PC-9 (cell line): ENCODE results near the gene GMDS. TPM values are rescaled to one million over a fixed set of nuclear protein-coding genes. Genes with fewer than 3 reads are reported as not detected.

Experiments
- BruUV-seq: library from RNA; stranded (reverse); fragments of 400-500 nt; replicated peaks from 2 replicates; lab custom pipeline; 2021; lab: Mats Ljungman, UMichigan
- CTCF ChIA-PET: fragments of 300-600 bp; sonication (Branson Sonifier 250); formaldehyde crosslinking; loops from one replicate; lab custom pipeline; 2022; ENCODE audit warnings: antibody characterized with exemption; lab: Charles Lee
- POLR2A ChIA-PET: fragments of 300-600 bp; sonication (Branson Sonifier 250); formaldehyde crosslinking; loops from one replicate; lab custom pipeline; 2022; ENCODE audit warnings: antibody characterized with exemption; ENCODE audit not compliant: unreplicated experiment; lab: Charles Lee
- DNase-seq, 2 experiments: peaks; one replicate each; pipeline versions ENCODE4 v3.0.0 to v3.0.0-alpha.2; 2015 to 2022; ENCODE audit warnings: mixed read lengths in 1 of 2
- H2AFZ ChIP-seq: fragments of 200-600 bp; sonication (generic); 2 replicates; pipeline ENCODE4 v1.8.1; 2017; ENCODE audit warnings: antibody characterized with exemption
- H3F3A ChIP-seq: fragments of 200-600 bp; sonication (generic); 2 replicates; pipeline ENCODE4 v1.8.1; 2017; ENCODE audit warnings: antibody characterized with exemption, mild to moderate bottlenecking, low read depth; ENCODE audit not compliant: insufficient read depth
- H3K27ac ChIP-seq: fragments of 200-600 bp; sonication (generic); 2 replicates; pipeline ENCODE4 v1.6.1; 2016; ENCODE audit warnings: mixed run types
- H3K27me3 ChIP-seq: fragments of 200-600 bp; sonication (generic); 2 replicates; pipeline ENCODE4 v1.6.1; 2016; ENCODE audit warnings: low read depth, mixed run types; ENCODE audit not compliant: insufficient read depth
- H3K36me3 ChIP-seq: fragments of 200-600 bp; sonication (generic); 2 replicates; pipeline ENCODE4 v1.6.1; 2016; ENCODE audit warnings: low read depth, mixed run types
- H3K4me1 ChIP-seq: fragments of 200-600 bp; sonication (generic); replicated peaks from 2 replicates; pipeline ENCODE4 v1.6.1; 2016; ENCODE audit warnings: mixed run types; ENCODE audit not compliant: insufficient read depth
- H3K4me2 ChIP-seq: fragments of 200-600 bp; sonication (generic); 2 replicates; pipeline ENCODE4 v1.6.1; 2017; ENCODE audit warnings: mixed run types
- H3K4me3 ChIP-seq: fragments of 200-600 bp; sonication (generic); 2 replicates; pipeline ENCODE4 v1.6.1; 2016; ENCODE audit warnings: mixed run types
- H3K79me2 ChIP-seq: fragments of 200-600 bp; sonication (generic); 2 replicates; pipeline ENCODE4 v1.6.1; 2017; ENCODE audit warnings: low read depth, mixed run types
- H3K9me2 ChIP-seq: fragments of 200-600 bp; sonication (generic); 2 replicates; pipeline ENCODE4 v1.8.1; 2017; ENCODE audit warnings: mild to moderate bottlenecking; ENCODE audit not compliant: insufficient read depth
- H3K9me3 ChIP-seq: fragments of 200-600 bp; sonication (generic); 2 replicates; pipeline ENCODE4 v1.8.1; 2016; ENCODE audit warnings: low read depth; ENCODE audit not compliant: insufficient read depth
- H4K20me1 ChIP-seq: fragments of 200-600 bp; sonication (generic); 2 replicates; pipeline ENCODE4 v1.8.1; 2017; ENCODE audit not compliant: insufficient read depth
- EZH2 ChIP-seq: fragments of 200-600 bp; sonication (generic); IDR thresholded peaks from 2 replicates; pipeline ENCODE4 v1.8.0; 2017; ENCODE audit warnings: antibody characterized with exemption, low read depth
- intact Hi-C: fragments of 100-400 bp; cut with micrococcal nuclease; formaldehyde crosslinking; loops from one replicate; pipeline ENCODE4 v1.10.0; 2022; ENCODE audit not compliant: unreplicated experiment
- total RNA-seq: library from RNA; stranded (reverse); gene quantifications from 2 replicates; pipeline ENCODE4 v1.2.3, GENCODE V29; 2021
- TF ChIP-seq, protein P1 (sequence below): fragments of 200-600 bp; sonication (generic); conservative IDR thresholded peaks from 2 replicates; pipeline ENCODE4 v1.6.1; 2017; ENCODE audit warnings: mixed run types, antibody characterized with exemption, mild to moderate bottlenecking, moderate library complexity

GMDS gene
- total RNA-seq, 1 experiment from 2014 or later: 30.1 TPM

DNA sequence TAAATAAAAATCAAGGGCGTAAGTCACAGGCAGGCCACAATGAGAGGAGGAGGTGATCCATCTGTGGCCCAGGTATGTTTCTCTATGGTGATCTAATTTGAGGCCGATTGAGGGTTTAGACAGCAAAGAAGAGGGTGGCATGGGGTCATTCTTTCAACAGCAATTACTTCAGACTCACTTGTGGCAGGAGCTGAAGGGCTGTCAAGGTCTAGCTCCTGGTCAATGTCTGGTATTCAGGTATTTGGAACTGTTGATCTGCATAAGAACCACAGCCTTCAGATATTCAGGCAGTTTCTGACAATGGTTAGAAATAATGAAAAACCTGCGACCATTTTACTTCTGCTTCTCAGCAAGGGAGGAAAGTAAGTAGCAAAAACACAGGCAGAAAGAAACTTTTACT is 376.1 kb downstream of the GMDS start:
- POLR2A ChIA-PET: no interaction called here
- BruUV-seq: no TSS peak
- intact Hi-C loops: no loop called here

DNA sequence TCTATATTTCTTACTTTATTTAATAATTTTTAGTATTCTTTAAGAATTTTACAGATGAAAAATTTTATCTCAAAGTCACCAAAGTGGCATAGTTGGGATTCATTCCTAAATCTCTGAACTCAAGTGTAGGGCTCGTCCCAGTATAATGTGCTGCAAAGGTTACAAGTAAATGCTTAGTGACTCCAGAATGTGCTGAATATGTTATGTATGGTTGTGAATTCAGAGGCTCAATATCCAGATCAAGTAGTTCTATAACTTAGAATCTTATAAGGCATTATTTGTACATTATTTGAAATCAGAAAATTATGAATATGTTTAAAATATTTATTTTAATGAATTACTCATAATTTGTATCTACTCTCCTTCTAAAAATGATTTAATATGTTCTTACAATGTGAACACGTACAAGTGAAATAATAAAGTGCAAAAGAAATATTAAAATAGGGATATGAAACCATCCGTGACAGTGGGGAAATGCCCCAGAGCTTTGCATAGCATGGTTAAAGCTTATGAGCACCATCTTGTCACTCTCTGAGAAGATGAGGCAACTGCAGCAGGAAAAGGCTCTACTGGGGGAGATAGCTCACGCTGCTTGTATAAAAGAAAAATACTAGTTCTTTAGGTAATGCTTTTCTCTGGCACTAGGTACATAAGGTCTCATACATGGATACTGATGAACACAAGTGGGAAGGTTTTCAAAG is 376.7 kb downstream of the GMDS start:
- Histone ChIP-seq H3K4me1 (peaks cover 15% of the 10 kb centered on the region), H3K79me2 (no peaks in the 10 kb centered on the region), H3K9me3 (no peaks in the 10 kb centered on the region), H3K4me3 (no peak overlapping the region), H2AFZ (no peak overlapping the region), H3F3A (no peaks in the 10 kb centered on the region), H4K20me1 (no peaks in the 10 kb centered on the region), H3K27me3 (no peaks in the 10 kb centered on the region), H3K36me3 (no peaks in the 10 kb centered on the region), H3K9me2 (no peaks in the 10 kb centered on the region), H3K4me2 (no peak overlapping the region), H3K27ac (no peak overlapping the region)
- ChIA-PET CTCF (no interaction called here), POLR2A (no interaction called here)
- no TSS peak for BruUV-seq
- TF ChIP-seq EZH2: no peak
- TF ChIP-seq, protein P1, sequence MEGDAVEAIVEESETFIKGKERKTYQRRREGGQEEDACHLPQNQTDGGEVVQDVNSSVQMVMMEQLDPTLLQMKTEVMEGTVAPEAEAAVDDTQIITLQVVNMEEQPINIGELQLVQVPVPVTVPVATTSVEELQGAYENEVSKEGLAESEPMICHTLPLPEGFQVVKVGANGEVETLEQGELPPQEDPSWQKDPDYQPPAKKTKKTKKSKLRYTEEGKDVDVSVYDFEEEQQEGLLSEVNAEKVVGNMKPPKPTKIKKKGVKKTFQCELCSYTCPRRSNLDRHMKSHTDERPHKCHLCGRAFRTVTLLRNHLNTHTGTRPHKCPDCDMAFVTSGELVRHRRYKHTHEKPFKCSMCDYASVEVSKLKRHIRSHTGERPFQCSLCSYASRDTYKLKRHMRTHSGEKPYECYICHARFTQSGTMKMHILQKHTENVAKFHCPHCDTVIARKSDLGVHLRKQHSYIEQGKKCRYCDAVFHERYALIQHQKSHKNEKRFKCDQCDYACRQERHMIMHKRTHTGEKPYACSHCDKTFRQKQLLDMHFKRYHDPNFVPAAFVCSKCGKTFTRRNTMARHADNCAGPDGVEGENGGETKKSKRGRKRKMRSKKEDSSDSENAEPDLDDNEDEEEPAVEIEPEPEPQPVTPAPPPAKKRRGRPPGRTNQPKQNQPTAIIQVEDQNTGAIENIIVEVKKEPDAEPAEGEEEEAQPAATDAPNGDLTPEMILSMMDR: no peak
- no peak for DNase-seq
- intact Hi-C loops: no loop called here

More for the DNA sequence above, 376.1 kb downstream of the GMDS start:
- Histone ChIP-seq H3K4me2 (no peak overlapping the region), H3F3A (no peaks in the 10 kb centered on the region), H2AFZ (no peak overlapping the region), H3K9me3 (no peaks in the 10 kb centered on the region), H3K36me3 (no peaks in the 10 kb centered on the region), H3K27ac (no peak overlapping the region), H4K20me1 (no peaks in the 10 kb centered on the region), H3K9me2 (no peaks in the 10 kb centered on the region), H3K4me3 (no peak overlapping the region), H3K4me1 (peaks cover 10% of the 10 kb centered on the region), H3K27me3 (no peaks in the 10 kb centered on the region), H3K79me2 (no peaks in the 10 kb centered on the region)
- TF ChIP-seq, protein P1: no peak
- no peak for TF ChIP-seq EZH2
- CTCF ChIA-PET: no interaction called here
- DNase-seq: no peak

DNA sequence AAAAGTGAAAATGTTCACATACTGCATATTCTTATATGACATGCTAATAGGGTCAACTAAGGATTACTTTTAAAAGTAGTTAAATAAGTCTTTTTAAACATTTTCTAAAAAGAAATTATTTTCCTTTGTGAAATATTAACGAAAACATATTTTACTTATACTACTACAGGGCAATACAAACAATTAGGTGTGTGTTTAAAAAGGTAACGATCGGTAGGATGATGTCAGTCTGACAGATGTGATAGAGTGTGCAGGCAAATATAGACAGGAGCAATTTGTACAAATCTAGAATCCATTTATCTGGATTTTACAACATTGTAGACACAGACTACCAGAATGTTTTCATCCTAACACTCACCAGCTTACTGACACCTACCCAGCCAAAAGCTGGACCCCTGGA is 378.2 kb downstream of the GMDS start:
- no TSS peak for BruUV-seq
- CTCF ChIA-PET: no interaction called here

More for the DNA sequence above, 378.2 kb downstream of the GMDS start:
- no peak overlapping the region for H3K27ac ChIP-seq
- no peaks in the 10 kb centered on the region for H4K20me1 ChIP-seq
- H3K79me2 ChIP-seq: no peaks in the 10 kb centered on the region
- POLR2A ChIA-PET: no interaction called here
- DNase-seq: no peak
- TF ChIP-seq, protein P1: no peak
- no peak for TF ChIP-seq EZH2
- peaks cover 15% of the 10 kb centered on the region for H3K4me1 ChIP-seq
- intact Hi-C loops: no loop called here
- no peaks in the 10 kb centered on the region for H3K27me3 ChIP-seq
- H3K4me2 ChIP-seq: no peak overlapping the region
- H2AFZ ChIP-seq: no peak overlapping the region
- no peaks in the 10 kb centered on the region for H3K9me3 ChIP-seq
- no peak overlapping the region for H3K4me3 ChIP-seq
- H3F3A ChIP-seq: no peaks in the 10 kb centered on the region
- no peaks in the 10 kb centered on the region for H3K36me3 ChIP-seq
- H3K9me2 ChIP-seq: no peaks in the 10 kb centered on the region
